Karpas-422 (cell line): ENCODE results near the gene OR52E4. TPM values are rescaled to one million over a fixed set of nuclear protein-coding genes. Genes with fewer than 3 reads are reported as not detected.

Experiments used
- DNase-seq: peaks from one replicate; pipeline ENCODE4 v3.0.0-alpha.2; 2015
- H2AFZ ChIP-seq: fragments of 200-600 bp; sonication (generic); 2 replicates; pipeline ENCODE4 v1.6.1; 2014; ENCODE audit warnings: antibody characterized with exemption, low read length, mixed read lengths
- H3K27ac ChIP-seq: fragments of 200-600 bp; sonication (generic); 2 replicates; pipeline ENCODE4 v1.5.1; 2014; ENCODE audit warnings: mild to moderate bottlenecking, low read length, moderate library complexity
- H3K27me3 ChIP-seq: fragments of 200-600 bp; sonication (generic); 2 replicates; pipeline ENCODE4 v1.6.1; 2014; ENCODE audit warnings: low read length, mixed read lengths
- H3K36me3 ChIP-seq: fragments of 200-600 bp; sonication (generic); 2 replicates; pipeline ENCODE4 v1.6.1; 2014; ENCODE audit warnings: low read length, mixed read lengths; ENCODE audit not compliant: insufficient read depth
- H3K4me1 ChIP-seq: fragments of 200-600 bp; sonication (generic); 2 replicates; pipeline ENCODE4 v1.6.1; 2014; ENCODE audit warnings: mild to moderate bottlenecking, low read length, mixed read lengths
- H3K4me2 ChIP-seq: fragments of 200-600 bp; sonication (generic); 2 replicates; pipeline ENCODE4 v1.6.1; 2014; ENCODE audit warnings: low read length, low read depth, mild to moderate bottlenecking; ENCODE audit not compliant: poor library complexity, severe bottlenecking
- H3K4me3 ChIP-seq: fragments of 200-600 bp; sonication (generic); 2 replicates; pipeline ENCODE4 v1.5.1; 2014; ENCODE audit warnings: mild to moderate bottlenecking, antibody characterized with exemption, low read length, mixed read lengths
- H3K79me2 ChIP-seq: fragments of 200-600 bp; sonication (generic); 2 replicates; pipeline ENCODE4 v1.6.1; 2014; ENCODE audit warnings: mild to moderate bottlenecking, low read length, mixed read lengths
- H3K9ac ChIP-seq: fragments of 200-600 bp; sonication (generic); 2 replicates; pipeline ENCODE4 v1.6.0; 2014; ENCODE audit warnings: low read length
- H3K9me2 ChIP-seq: fragments of 200-600 bp; sonication (generic), shearing (Covaris generic); replicated peaks from 2 replicates; pipeline ENCODE4 v1.6.0; 2014; ENCODE audit warnings: mild to moderate bottlenecking, low read length, moderate library complexity; ENCODE audit not compliant: insufficient read depth
- H3K9me3 ChIP-seq: fragments of 300-700, 200-600 bp; sonication (generic); 2 replicates; pipeline ENCODE4 v1.6.1; 2014; ENCODE audit warnings: low read length, mixed read lengths
- H4K20me1 ChIP-seq: fragments of 200-600 bp; sonication (generic); 2 replicates; pipeline ENCODE4 v1.6.1; 2014; ENCODE audit warnings: mild to moderate bottlenecking, antibody characterized with exemption, low read length, low read depth; ENCODE audit not compliant: insufficient read depth
- total RNA-seq: library from RNA; depleted of rRNA; stranded (reverse); fragments of >200 nt; shearing (Covaris generic); gene quantifications from 2 replicates; pipeline ENCODE4 v1.2.3, GENCODE V29; 2014; ENCODE audit warnings: low replicate concordance

Gene OR52E4
- total RNA-seq, 1 experiment from 2014 or later = not detected

- no peaks in the 10 kb centered on the region for H3K9me2 ChIP-seq
- no peaks in the 10 kb centered on the region for H3K9me3 ChIP-seq
- H3K27ac ChIP-seq = no peak within 1 kb of the TSS
- H3K4me3 ChIP-seq = no peak within 1 kb of the TSS
- H3K79me2 ChIP-seq = no peaks in the 10 kb centered on the region
- no peaks in the 10 kb centered on the region for H4K20me1 ChIP-seq
- no peak for DNase-seq
- no peak within 1 kb of the TSS for H2AFZ ChIP-seq
- H3K27me3 ChIP-seq = no peaks in the 10 kb centered on the region
- H3K9ac ChIP-seq = no peak within 1 kb of the TSS
- no peaks in the 10 kb centered on the region for H3K4me1 ChIP-seq
- no peak within 1 kb of the TSS for H3K4me2 ChIP-seq
- H3K36me3 ChIP-seq = no peaks in the 10 kb centered on the region
These were observed 22.8 kb upstream of the OR52E4 start, which contains the start of gene OR52E8 for GRCh38 chr11:5857590-5857989. OR52E8 (minus strand) TSS chr11:5857690; CDS start chr11:5857690, 0 bp downstream.

GRCh38 chr11:5865826-5866225 lies 14.6 kb upstream of the OR52E4 start:
- Histone ChIP-seq H3K9me3 (no peaks in the 10 kb centered on the region), H3K27me3 (no peaks in the 10 kb centered on the region), H4K20me1 (no peaks in the 10 kb centered on the region), H3K9me2 (no peaks in the 10 kb centered on the region), H3K4me1 (no peaks in the 10 kb centered on the region), H3K4me2 (no peak overlapping the region), H3K27ac (no peak overlapping the region), H3K79me2 (no peaks in the 10 kb centered on the region), H3K36me3 (no peaks in the 10 kb centered on the region), H2AFZ (no peak overlapping the region), H3K4me3 (no peak overlapping the region), H3K9ac (no peak overlapping the region)
- DNase-seq = no peak

GRCh38 chr11:5878564-5878963 lies 1.9 kb upstream of the OR52E4 start:
- Histone ChIP-seq H4K20me1 (no peaks in the 10 kb centered on the region), H3K9ac (no peak overlapping the region), H3K27me3 (no peaks in the 10 kb centered on the region), H3K4me3 (no peak overlapping the region), H3K27ac (no peak overlapping the region), H3K36me3 (no peaks in the 10 kb centered on the region), H2AFZ (no peak overlapping the region), H3K9me2 (no peaks in the 10 kb centered on the region), H3K4me2 (no peak overlapping the region), H3K9me3 (no peaks in the 10 kb centered on the region), H3K79me2 (no peaks in the 10 kb centered on the region), H3K4me1 (no peaks in the 10 kb centered on the region)
- DNase-seq = no peak

- Histone ChIP-seq H4K20me1 (no peaks in the 10 kb centered on the region), H3K79me2 (no peaks in the 10 kb centered on the region), H3K9me2 (no peaks in the 10 kb centered on the region), H3K27ac (no peak overlapping the region), H3K36me3 (no peaks in the 10 kb centered on the region), H3K9me3 (no peaks in the 10 kb centered on the region), H3K4me3 (no peak overlapping the region), H3K4me2 (no peak overlapping the region), H3K27me3 (no peaks in the 10 kb centered on the region), H3K4me1 (no peaks in the 10 kb centered on the region), H3K9ac (no peak overlapping the region), H2AFZ (no peak overlapping the region)
- no peak for DNase-seq
These were observed 1.3 kb downstream of the OR52E4 start for GRCh38 chr11:5881756-5882155.

- Histone ChIP-seq H3K4me2 (no peak overlapping the region), H3K9me3 (no peaks in the 10 kb centered on the region), H3K9me2 (no peaks in the 10 kb centered on the region), H3K27me3 (no peaks in the 10 kb centered on the region), H2AFZ (no peak overlapping the region), H3K4me1 (no peaks in the 10 kb centered on the region), H3K9ac (no peak overlapping the region), H3K4me3 (no peak overlapping the region), H3K79me2 (no peaks in the 10 kb centered on the region), H4K20me1 (no peaks in the 10 kb centered on the region), H3K36me3 (no peaks in the 10 kb centered on the region), H3K27ac (no peak overlapping the region)
- DNase-seq = no peak
These were observed 6.7 kb downstream of the OR52E4 start for GRCh38 chr11:5887172-5887571.

GRCh38 chr11:5887661-5888060 lies 7.2 kb downstream of the OR52E4 start:
- Histone ChIP-seq H3K4me1 (no peaks in the 10 kb centered on the region), H3K9me3 (no peaks in the 10 kb centered on the region), H3K4me2 (no peak overlapping the region), H3K9me2 (no peaks in the 10 kb centered on the region), H3K27me3 (no peaks in the 10 kb centered on the region), H2AFZ (no peak overlapping the region), H3K79me2 (no peaks in the 10 kb centered on the region), H3K36me3 (no peaks in the 10 kb centered on the region), H3K4me3 (no peak overlapping the region), H3K9ac (no peak overlapping the region), H3K27ac (no peak overlapping the region), H4K20me1 (no peaks in the 10 kb centered on the region)
- no peak for DNase-seq

GRCh38 chr11:5891216-5891800 lies 10.9 kb downstream of the OR52E4 start:
- Histone ChIP-seq H3K36me3 (no peaks in the 10 kb centered on the region), H3K9ac (no peak overlapping the region), H3K27me3 (no peaks in the 10 kb centered on the region), H2AFZ (no peak overlapping the region), H3K9me3 (no peaks in the 10 kb centered on the region), H3K27ac (no peak overlapping the region), H3K79me2 (no peaks in the 10 kb centered on the region), H3K4me1 (no peaks in the 10 kb centered on the region), H4K20me1 (no peaks in the 10 kb centered on the region), H3K4me3 (no peak overlapping the region), H3K9me2 (no peaks in the 10 kb centered on the region), H3K4me2 (no peak overlapping the region)
- DNase-seq = peak; percentile 69

- Histone ChIP-seq H3K27me3 (no peaks in the 10 kb centered on the region), H2AFZ (no peak within 1 kb of the TSS), H3K9ac (no peak within 1 kb of the TSS), H3K36me3 (no peaks in the 10 kb centered on the region), H3K27ac (no peak within 1 kb of the TSS), H3K4me2 (no peak within 1 kb of the TSS), H3K4me1 (no peaks in the 10 kb centered on the region), H3K4me3 (no peak within 1 kb of the TSS), H3K79me2 (no peaks in the 10 kb centered on the region), H3K9me2 (no peaks in the 10 kb centered on the region), H3K9me3 (no peaks in the 10 kb centered on the region), H4K20me1 (no peaks in the 10 kb centered on the region)
- DNase-seq = no peak
These were observed 12.5 kb downstream of the OR52E4 start, which contains the start of gene OR52E5 for GRCh38 chr11:5892908-5893307. OR52E5 (plus strand) TSS chr11:5893208; CDS start chr11:5900777, 7,569 bp downstream.
